GM19193 (cell line): ENCODE data around the gene MTMR10.
A peak's percentile ranks its signal among the peaks of the same experiment; 100 is the strongest.

Source experiments
- POLR2A ChIP-seq: IDR thresholded peaks from 4 replicates; pipeline ENCODE4 v1.6.1; 2011; ENCODE audit not compliant: insufficient read depth, insufficient read length; ENCODE audit errors: extremely low read depth

MTMR10 gene

GRCh38 chr15:30991255-30992235 is at the start of gene MTMR10:
MTMR10 (minus strand) TSS chr15:30991628; CDS start chr15:30991506, 122 bp downstream.
- peak; percentile 96 for TF ChIP-seq POLR2A

GRCh38 chr15:31040611-31041010 is 49.2 kb upstream of the MTMR10 start:
- TF ChIP-seq POLR2A = no peak

DNA sequence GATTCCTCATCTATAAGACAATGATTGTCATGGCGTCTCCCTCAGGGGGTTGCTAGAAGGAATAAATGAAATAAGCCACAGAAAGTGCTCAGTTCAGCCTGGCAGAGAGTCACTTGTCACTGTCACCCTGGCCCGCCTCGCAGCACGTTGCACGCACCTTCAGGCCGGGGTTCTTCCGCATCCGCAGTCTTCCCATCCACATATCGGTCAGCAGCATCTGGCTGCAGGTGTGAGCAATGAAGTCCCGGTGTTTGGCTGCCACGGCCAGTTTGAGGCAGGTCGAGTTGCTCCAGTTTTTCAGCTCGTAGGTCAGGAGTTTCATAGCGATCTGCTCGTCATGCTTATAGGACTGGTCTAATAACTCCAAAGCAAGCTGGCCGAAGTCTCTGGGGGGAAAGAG is 48.5 kb upstream of the MTMR10 start:
- no peak for TF ChIP-seq POLR2A

DNA sequence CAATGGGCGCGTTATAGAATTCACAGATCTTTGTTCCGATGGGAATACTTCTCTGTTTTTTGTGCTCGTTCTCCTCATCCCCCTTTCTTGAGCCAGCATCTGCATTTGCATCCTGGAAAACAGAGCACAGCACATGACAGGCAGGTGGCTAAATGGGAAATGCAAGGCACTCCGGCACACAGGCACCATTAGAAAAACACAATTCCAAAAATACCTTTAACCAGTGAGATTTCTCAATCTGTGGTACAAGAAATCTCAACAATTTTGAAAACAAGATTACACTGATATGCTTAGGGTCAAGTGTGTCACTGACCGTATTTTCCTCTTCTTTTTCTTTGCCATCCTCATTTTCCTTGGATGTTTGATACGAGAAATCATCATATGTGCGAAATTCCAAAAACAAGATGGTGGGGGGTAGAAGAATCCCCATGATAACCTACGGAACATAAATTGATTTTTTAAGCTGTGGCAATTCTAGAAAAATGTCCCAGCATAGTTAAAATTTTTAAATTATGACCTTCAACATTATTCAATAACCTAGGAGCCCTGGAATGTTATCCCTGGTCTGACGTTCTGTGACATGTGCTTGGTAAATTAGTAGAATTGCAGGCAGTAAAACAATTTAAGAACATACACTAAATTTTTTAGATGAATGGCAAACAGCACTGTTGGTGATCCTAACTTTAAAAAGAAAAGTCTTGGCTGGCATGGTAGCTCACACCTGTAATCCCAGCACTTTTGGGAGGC is 46.5 kb upstream of the MTMR10 start:
- TF ChIP-seq POLR2A = no peak

- no peak for TF ChIP-seq POLR2A
These were observed 45.4 kb upstream of the MTMR10 start for GRCh38 chr15:31036783-31037182.

DNA sequence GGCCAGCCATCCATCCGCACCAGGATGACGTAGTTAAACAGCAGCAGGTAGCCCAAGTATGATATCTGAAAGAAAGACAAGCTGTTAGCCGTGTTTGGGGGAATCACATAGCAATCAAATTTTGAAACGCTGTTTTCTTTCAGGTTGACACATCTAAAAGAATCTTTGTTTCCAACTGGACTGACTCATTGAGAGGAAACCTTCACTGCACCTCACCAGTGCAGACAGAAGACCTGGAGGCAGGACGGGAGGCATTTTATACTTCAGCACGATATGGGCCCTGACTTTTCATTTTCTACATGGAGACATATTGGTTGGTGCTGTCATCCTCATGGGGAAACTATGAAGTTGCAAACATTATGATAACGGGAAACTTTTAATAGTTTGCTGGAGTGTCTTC is 44.2 kb upstream of the MTMR10 start:
- TF ChIP-seq POLR2A = no peak

- no peak for TF ChIP-seq POLR2A
These were observed 42.7 kb upstream of the MTMR10 start for GRCh38 chr15:31034152-31034551.

- no peak for TF ChIP-seq POLR2A
These were observed 41.5 kb upstream of the MTMR10 start for GRCh38 chr15:31032961-31033371.

DNA sequence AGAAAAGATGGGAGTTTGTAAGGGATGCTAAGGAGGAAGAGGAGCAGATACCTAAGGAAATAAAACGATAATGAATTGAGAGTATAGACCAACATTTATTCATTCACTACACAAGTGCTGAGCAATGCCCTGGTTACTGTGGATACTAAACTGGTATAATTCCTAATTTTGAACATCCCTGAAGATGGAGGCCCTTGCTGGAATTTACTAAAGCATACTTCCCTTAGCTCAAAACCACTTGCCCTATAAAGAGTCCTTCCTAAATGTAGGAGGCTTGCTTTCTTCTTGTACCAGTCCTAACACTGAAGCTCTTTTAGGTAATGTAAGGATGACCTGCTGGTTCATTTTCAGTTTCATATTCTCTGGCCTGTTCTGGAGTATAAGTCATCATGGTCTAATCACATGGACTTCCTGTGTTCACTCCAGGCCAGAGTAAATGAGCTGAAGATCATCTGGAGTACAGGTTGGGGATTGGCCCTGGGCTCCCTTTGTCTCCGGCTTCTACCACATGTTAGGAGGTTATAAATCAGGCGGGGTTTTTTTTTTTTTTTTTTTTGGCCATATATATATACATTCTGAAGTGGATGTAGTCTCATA is 40.1 kb upstream of the MTMR10 start:
- TF ChIP-seq POLR2A = no peak

- TF ChIP-seq POLR2A = no peak
These were observed 36.6 kb upstream of the MTMR10 start for GRCh38 chr15:31027910-31028578.

DNA sequence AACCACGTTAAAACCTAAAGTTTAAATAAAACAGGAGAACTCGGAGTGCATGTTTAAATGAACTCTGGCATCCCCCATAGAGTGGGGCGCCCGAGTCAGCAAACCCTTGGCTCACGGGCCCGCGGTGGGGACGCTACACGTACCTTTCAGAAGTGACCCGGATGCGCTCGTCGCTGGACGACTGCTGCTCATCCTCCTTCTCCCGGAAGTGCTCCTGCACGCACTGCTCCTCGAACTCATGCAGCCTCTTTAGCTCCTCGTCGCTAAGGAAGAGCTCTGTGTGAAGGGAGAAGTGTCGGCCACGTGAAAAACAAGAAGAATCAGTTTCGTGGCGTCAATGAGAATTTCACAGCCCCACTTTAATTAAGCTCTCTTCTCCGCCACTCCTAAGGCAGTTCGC is 34.6 kb upstream of the MTMR10 start:
- no peak for TF ChIP-seq POLR2A

DNA sequence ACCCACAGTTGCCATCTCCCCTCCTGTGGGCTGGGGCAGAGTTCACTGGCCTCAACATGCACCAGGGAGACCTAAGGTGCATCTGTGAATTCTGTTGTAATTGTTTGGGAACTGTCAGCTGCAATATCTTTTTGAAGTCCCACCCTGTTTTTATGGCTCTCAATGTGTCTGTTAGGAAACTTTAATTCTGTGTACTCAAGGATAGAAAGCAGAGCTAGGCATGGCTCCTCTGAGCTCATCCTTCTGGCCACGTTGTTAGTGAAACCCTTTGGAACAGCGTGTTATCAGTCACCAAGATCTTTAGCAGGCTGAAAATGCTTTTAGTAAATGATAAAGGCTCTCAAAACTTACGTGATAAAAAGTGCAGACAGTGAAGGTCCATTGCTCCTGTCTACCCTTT is 33.6 kb upstream of the MTMR10 start:
- no peak for TF ChIP-seq POLR2A

- no peak for TF ChIP-seq POLR2A
These were observed 32.9 kb upstream of the MTMR10 start for GRCh38 chr15:31024330-31024729.

DNA sequence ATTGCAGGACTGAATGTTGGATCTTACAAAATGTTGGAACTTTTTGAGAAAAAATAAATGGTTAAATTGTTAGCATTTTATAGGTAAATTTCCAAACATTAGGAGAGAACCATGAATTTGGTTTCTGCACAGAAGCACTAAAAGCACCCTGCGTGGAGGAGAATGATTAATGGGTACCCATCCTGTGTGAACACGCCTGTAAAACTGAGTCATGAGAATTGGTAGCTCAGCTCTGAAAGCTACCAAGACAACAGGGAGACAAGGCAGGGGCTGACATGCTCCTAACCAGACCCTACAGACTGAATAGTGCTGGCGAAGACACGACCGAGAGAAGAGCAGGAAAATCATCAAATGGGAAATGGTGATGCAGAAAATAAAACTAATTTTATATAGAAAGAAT is 32.4 kb upstream of the MTMR10 start:
- no peak for TF ChIP-seq POLR2A

DNA sequence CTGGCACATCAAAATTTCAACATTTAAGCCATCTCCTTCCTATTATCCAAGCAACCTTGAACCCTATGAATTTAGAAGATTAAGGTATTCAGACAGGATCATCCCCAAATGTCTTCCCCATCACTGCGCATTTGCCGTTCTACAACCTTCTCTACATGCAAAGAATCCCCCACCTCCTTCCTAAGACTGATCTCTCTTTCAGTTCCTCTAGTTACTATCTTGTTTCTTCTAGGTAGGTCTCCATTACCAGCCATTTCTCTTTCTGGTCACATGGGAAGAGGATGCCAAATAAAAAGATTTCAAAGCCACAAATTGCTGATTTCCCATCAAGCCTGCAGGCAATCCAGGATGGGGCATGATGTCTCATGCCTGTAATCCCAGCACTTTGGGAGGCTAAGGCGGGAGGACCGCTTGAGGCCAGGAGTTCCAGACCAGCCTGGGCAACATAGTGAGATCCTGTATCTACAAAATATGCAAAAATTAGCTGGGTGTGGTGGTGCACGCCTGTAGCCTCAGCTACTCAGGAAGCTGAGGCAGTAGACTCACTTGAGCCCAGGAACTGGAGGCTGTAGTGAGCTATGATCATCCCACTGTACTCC is 29.7 kb upstream of the MTMR10 start:
- no peak for TF ChIP-seq POLR2A

- no peak for TF ChIP-seq POLR2A
These were observed 29.1 kb upstream of the MTMR10 start for GRCh38 chr15:31020542-31020941.
